ENCODE results near the gene ASPG.
A peak's percentile ranks its signal among the peaks of the same experiment; 100 is the strongest.

The ASPG gene

GRCh38 chr14:104130974-104131651 lies 45.6 kb downstream of the ASPG start:
- H3K27me3 ChIP-seq (ENCODE audit: insufficient read depth, low read depth, severe bottlenecking): no peaks in the 10 kb centered on the region
- no peaks in the 10 kb centered on the region for H3K36me3 ChIP-seq
- peak; percentile 87 for TF ChIP-seq CTCF (IDR thresholded peaks at IDR 0.05; ENCODE audit: low read depth, low read length)
- peaks cover 7% of the 10 kb centered on the region for H3K9me3 ChIP-seq (ENCODE audit: severe bottlenecking)
- DNase-seq: peak; percentile 59
- H3K27ac ChIP-seq: no peak overlapping the region
- no peak overlapping the region for H3K4me3 ChIP-seq (ENCODE audit: low read depth, low read length)

GRCh38 chr14:104131968-104132732 lies 46.6 kb downstream of the ASPG start:
- DNase-seq: no peak
- H3K9me3 ChIP-seq (ENCODE audit: severe bottlenecking): peaks cover 7% of the 10 kb centered on the region
- no peaks in the 10 kb centered on the region for H3K36me3 ChIP-seq
- TF ChIP-seq CTCF (IDR thresholded peaks at IDR 0.05; ENCODE audit: low read depth, low read length): no peak
- no peak overlapping the region for H3K4me3 ChIP-seq (ENCODE audit: low read depth, low read length)
- no peaks in the 10 kb centered on the region for H3K27me3 ChIP-seq (ENCODE audit: insufficient read depth, low read depth, severe bottlenecking)
- no peak overlapping the region for H3K27ac ChIP-seq

GRCh38 chr14:104132981-104133380 lies 47.5 kb downstream of the ASPG start:
- Histone ChIP-seq H3K9me3 (ENCODE audit: severe bottlenecking) (peaks cover 7% of the 10 kb centered on the region), H3K27me3 (ENCODE audit: insufficient read depth, low read depth, severe bottlenecking) (no peaks in the 10 kb centered on the region), H3K27ac (no peak overlapping the region), H3K36me3 (no peaks in the 10 kb centered on the region), H3K4me3 (ENCODE audit: low read depth, low read length) (no peak overlapping the region)
- no peak for TF ChIP-seq CTCF (IDR thresholded peaks at IDR 0.05; ENCODE audit: low read depth, low read length)
- peak; percentile 8 for DNase-seq

- no peak for TF ChIP-seq CTCF (IDR thresholded peaks at IDR 0.05; ENCODE audit: low read depth, low read length)
- DNase-seq: peak; percentile 9
- Histone ChIP-seq H3K9me3 (ENCODE audit: severe bottlenecking) (peaks cover 7% of the 10 kb centered on the region), H3K4me3 (ENCODE audit: low read depth, low read length) (no peak overlapping the region), H3K27me3 (ENCODE audit: insufficient read depth, low read depth, severe bottlenecking) (no peaks in the 10 kb centered on the region), H3K27ac (no peak overlapping the region), H3K36me3 (no peaks in the 10 kb centered on the region)
Measured at GRCh38 chr14:104133496-104133895, 48.0 kb downstream of the ASPG start.

- TF ChIP-seq CTCF (IDR thresholded peaks at IDR 0.05; ENCODE audit: low read depth, low read length): no peak
- Histone ChIP-seq H3K27ac (peak overlapping the region; percentile 30), H3K36me3 (no peaks in the 10 kb centered on the region), H3K4me3 (ENCODE audit: low read depth, low read length) (no peak overlapping the region), H3K9me3 (ENCODE audit: severe bottlenecking) (peaks cover 6% of the 10 kb centered on the region), H3K27me3 (ENCODE audit: insufficient read depth, low read depth, severe bottlenecking) (no peaks in the 10 kb centered on the region)
- DNase-seq: peak; percentile 18
Measured at GRCh38 chr14:104134061-104134965, 48.8 kb downstream of the ASPG start.

All from WERI-Rb-1 (cell line).